Sigmoid colon (tissue), 4 donors: ENCODE data around the gene TPM4.

Experiments
- EP300 ChIP-seq, 4 donors: sonication (generic); formaldehyde crosslinking; IDR thresholded peaks; one replicate each; pipeline ENCODE4 v1.6.1; 2017; ENCODE audit warnings: antibody characterized with exemption in 4 of 4
- POLR2A ChIP-seq, 2 donors: fragments of 450-650 bp; IDR thresholded peaks; one replicate each; pipeline ENCODE4 v1.6.1; 2016; ENCODE audit warnings: antibody characterized with exemption in 2 of 2, mild to moderate bottlenecking in 2 of 2, moderate library complexity in 2 of 2
- POLR2AphosphoS5 ChIP-seq, 4 donors: sonication (generic); formaldehyde crosslinking; IDR thresholded peaks; one replicate each; pipeline ENCODE4 v1.6.1; 2017; ENCODE audit warnings: antibody characterized with exemption in 4 of 4
- TF ChIP-seq, protein P1 (sequence below), 4 experiments: fragments of 450-650 bp in 3 of 4; fragments of 200-600 bp in 1 of 4; IDR thresholded peaks; one replicate each; pipeline ENCODE4 v1.5.1; 2016 to 2019; ENCODE audit warnings: antibody characterized with exemption in 4 of 4, mild to moderate bottlenecking in 3 of 4, moderate library complexity in 2 of 4

DNA sequence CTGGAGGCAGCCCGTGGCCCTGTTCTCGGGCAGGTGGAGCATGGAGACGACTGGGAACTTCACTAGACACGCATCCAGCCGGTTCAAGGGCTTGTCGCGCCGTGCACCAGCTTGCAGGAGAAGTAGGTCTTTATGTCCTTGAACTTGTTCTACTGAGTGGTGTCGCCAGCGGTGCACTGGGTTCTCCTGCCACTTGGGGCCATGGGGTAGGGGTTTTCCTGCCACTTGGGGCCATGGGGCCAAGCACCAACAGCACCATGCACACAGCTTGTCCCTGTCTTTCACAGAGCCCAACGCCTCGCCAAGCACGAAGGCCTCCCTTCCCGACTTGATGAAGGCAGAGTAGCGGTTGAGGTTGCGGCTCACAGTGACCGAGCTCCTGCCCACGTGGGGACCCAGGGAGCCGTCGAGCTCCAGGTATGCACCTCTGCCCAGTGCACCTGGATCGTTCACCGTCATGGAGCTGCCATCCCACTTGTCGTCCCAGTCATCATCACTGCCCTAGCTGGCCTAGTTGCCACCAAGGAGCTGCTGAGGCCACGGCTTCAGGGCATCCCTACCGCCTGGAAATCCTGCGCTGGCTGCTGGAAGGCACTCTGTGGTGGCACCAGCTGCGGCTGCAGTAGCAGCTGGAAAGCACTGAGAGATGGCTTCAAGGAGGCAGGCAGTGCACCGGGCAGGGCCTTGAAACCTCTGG lies 40.5 kb upstream of the TPM4 start:
- TF ChIP-seq EP300 (IDR thresholded peaks at IDR 0.05), result no peak
- TF ChIP-seq, protein P1, sequence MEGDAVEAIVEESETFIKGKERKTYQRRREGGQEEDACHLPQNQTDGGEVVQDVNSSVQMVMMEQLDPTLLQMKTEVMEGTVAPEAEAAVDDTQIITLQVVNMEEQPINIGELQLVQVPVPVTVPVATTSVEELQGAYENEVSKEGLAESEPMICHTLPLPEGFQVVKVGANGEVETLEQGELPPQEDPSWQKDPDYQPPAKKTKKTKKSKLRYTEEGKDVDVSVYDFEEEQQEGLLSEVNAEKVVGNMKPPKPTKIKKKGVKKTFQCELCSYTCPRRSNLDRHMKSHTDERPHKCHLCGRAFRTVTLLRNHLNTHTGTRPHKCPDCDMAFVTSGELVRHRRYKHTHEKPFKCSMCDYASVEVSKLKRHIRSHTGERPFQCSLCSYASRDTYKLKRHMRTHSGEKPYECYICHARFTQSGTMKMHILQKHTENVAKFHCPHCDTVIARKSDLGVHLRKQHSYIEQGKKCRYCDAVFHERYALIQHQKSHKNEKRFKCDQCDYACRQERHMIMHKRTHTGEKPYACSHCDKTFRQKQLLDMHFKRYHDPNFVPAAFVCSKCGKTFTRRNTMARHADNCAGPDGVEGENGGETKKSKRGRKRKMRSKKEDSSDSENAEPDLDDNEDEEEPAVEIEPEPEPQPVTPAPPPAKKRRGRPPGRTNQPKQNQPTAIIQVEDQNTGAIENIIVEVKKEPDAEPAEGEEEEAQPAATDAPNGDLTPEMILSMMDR (IDR thresholded peaks at IDR 0.05), result no peak
- TF ChIP-seq POLR2A (IDR thresholded peaks at IDR 0.05), result no peak
- no peak for TF ChIP-seq POLR2AphosphoS5 (IDR thresholded peaks at IDR 0.05)
